ENCODE measurements around the gene DDT.
"Not testable (repeated sequence)": the region's sequence is repeated elsewhere in the genome, so short reads cannot be mapped to it uniquely, and the experiment has no call there.

GRCh38 chr22:23986538-23987178, 12.4 kb upstream of the DDT start:
- not testable (repeated sequence) for TF ChIP-seq CTCF (conservative IDR thresholded peaks at IDR 0.05); EZH2 (IDR thresholded peaks at IDR 0.05; ENCODE audit: low read depth)

Measured in PC-9 (cell line).